GM19240 (cell line): Measurements from ENCODE around the gene TSPO2.
A peak's percentile ranks its signal among the peaks of the same experiment; 100 is the strongest.

ENCODE experiments used
- DNase-seq: peaks from one replicate; pipeline ENCODE4 v3.0.0; 2011; ENCODE audit warnings: low spot score; ENCODE audit not compliant: insufficient read length

TSPO2 gene

GRCh38 chr6:41049955-41050354 lies 7.7 kb downstream of the TSPO2 start:
- no peak for DNase-seq

- DNase-seq = no peak
These were observed 8.3 kb downstream of the TSPO2 start for GRCh38 chr6:41050536-41050935.

GRCh38 chr6:41051873-41052272 lies 9.6 kb downstream of the TSPO2 start:
- DNase-seq = no peak

GRCh38 chr6:41053041-41053440 lies 10.8 kb downstream of the TSPO2 start, which contains the start of gene APOBEC2:
Gene APOBEC2, plus strand, starts transcription at chr6:41053202. Its CDS starts 146 bp downstream, at chr6:41053348.
- no peak for DNase-seq

- DNase-seq = no peak
These were observed 12.2 kb downstream of the TSPO2 start for GRCh38 chr6:41054511-41054910.

GRCh38 chr6:41055149-41055548 lies 12.9 kb downstream of the TSPO2 start:
- DNase-seq = no peak

GRCh38 chr6:41056768-41057490 lies 14.7 kb downstream of the TSPO2 start:
- DNase-seq = no peak

GRCh38 chr6:41058783-41059181 lies 16.5 kb downstream of the TSPO2 start:
- no peak for DNase-seq

- no peak for DNase-seq
These were observed 17.3 kb downstream of the TSPO2 start for GRCh38 chr6:41059556-41059955.

GRCh38 chr6:41061196-41061726 lies 19.0 kb downstream of the TSPO2 start:
- DNase-seq = no peak

- no peak for DNase-seq
These were observed 19.8 kb downstream of the TSPO2 start for GRCh38 chr6:41062056-41062455.

- DNase-seq = no peak
These were observed 21.6 kb downstream of the TSPO2 start for GRCh38 chr6:41063884-41064285.

GRCh38 chr6:41064841-41065240 lies 22.6 kb downstream of the TSPO2 start:
- DNase-seq = no peak

GRCh38 chr6:41065550-41066026 lies 23.3 kb downstream of the TSPO2 start:
- DNase-seq = no peak

GRCh38 chr6:41066867-41067304 lies 24.6 kb downstream of the TSPO2 start:
- no peak for DNase-seq

- DNase-seq = peak; percentile 29
These were observed 29.2 kb downstream of the TSPO2 start for GRCh38 chr6:41071501-41071922.

- peak; percentile 62 for DNase-seq
These were observed 29.9 kb downstream of the TSPO2 start, which contains the start of gene OARD1 for GRCh38 chr6:41071923-41072835. Gene OARD1, minus strand, starts transcription at chr6:41072356. Its CDS starts 722 bp downstream, at chr6:41071634.

- no peak for DNase-seq
These were observed 30.6 kb downstream of the TSPO2 start, which contains the start of gene NFYA for GRCh38 chr6:41072836-41073202. Gene NFYA, plus strand, starts transcription at chr6:41072974. Its CDS starts 6,116 bp downstream, at chr6:41079090.

GRCh38 chr6:41073203-41073967 lies 31.1 kb downstream of the TSPO2 start:
- DNase-seq = peak; percentile 55

GRCh38 chr6:41073968-41074691 lies 31.9 kb downstream of the TSPO2 start:
- no peak for DNase-seq
